K562 (cell line): ENCODE measurements around the gene ATP2B1. TPM values are rescaled to one million over a fixed set of nuclear protein-coding genes. Genes with fewer than 3 reads are reported as not detected.

Experiments
- ARID1B ChIP-seq: fragments of 450-650 bp; IDR thresholded peaks from 2 replicates; pipeline ENCODE4 v1.6.1; 2016; ENCODE audit warnings: antibody characterized with exemption, mild to moderate bottlenecking, inconsistent platforms
- ARNT ChIP-seq, 2 experiments: fragments of 450-650 bp; IDR thresholded peaks; 2 replicates each; pipeline ENCODE4 v1.6.1; 2016; ENCODE audit warnings: mild to moderate bottlenecking in 1 of 2
- BCOR ChIP-seq: fragments of 450-650 bp; IDR thresholded peaks from 2 replicates; pipeline ENCODE4 v1.6.1; 2016
- BRD9 ChIP-seq: fragments of 450-650 bp; IDR thresholded peaks from 2 replicates; pipeline ENCODE4 v1.6.1; 2018; ENCODE audit warnings: low read depth; ENCODE audit not compliant: partially characterized antibody
- BRF1 ChIP-seq: IDR thresholded peaks from 3 replicates; pipeline ENCODE4 v1.6.1; 2011; ENCODE audit warnings: borderline replicate concordance, mild to moderate bottlenecking; ENCODE audit not compliant: insufficient read length; ENCODE audit errors: extremely low read depth
- CTBP1 ChIP-seq: fragments of 450-650 bp; IDR thresholded peaks from 2 replicates; pipeline ENCODE4 v1.6.1; 2016; ENCODE audit warnings: borderline replicate concordance
- DPF2 ChIP-seq: fragments of 450-650 bp; IDR thresholded peaks from 2 replicates; pipeline ENCODE4 v1.6.1; 2016
- FOXA3 ChIP-seq, 2 experiments: fragments of 450-650 bp in 1 of 2; sonication (generic) in 1 of 2; formaldehyde crosslinking; IDR thresholded peaks in 1 of 2; conservative IDR thresholded peaks in 1 of 2; 2 replicates each; pipeline versions ENCODE4 v1.4.0 to v1.8.0; 2020 to 2022; ENCODE audit warnings: mild to moderate bottlenecking in 2 of 2, missing genetic modification reagents in 1 of 2
- GABPA ChIP-seq: fragments of 200-800 bp; sonication (Bioruptor generic); conservative IDR thresholded peaks from 2 replicates; pipeline ENCODE4 v1.6.1; 2016; ENCODE audit warnings: low read depth, missing genetic modification characterization, missing compliant biosample characterization
- MAFF ChIP-seq: IDR thresholded peaks from 2 replicates; pipeline ENCODE4 v1.6.1; 2012; ENCODE audit warnings: low read length, improper control_type of control experiment
- MAFG ChIP-seq: fragments of 450-650 bp; conservative IDR thresholded peaks from 2 replicates; pipeline ENCODE4 v1.6.1; 2016; ENCODE audit warnings: missing genetic modification characterization, missing compliant biosample characterization
- MTA3 ChIP-seq: fragments of 450-650 bp; formaldehyde crosslinking; IDR thresholded peaks from 2 replicates; pipeline ENCODE4 v1.6.1; 2017; ENCODE audit warnings: mild to moderate bottlenecking, borderline replicate concordance
- NFIC ChIP-seq: fragments of 450-650 bp; IDR thresholded peaks from 2 replicates; pipeline ENCODE4 v1.6.1; 2017; ENCODE audit warnings: mild to moderate bottlenecking, inconsistent platforms
- NR2C2 ChIP-seq, 2 experiments: fragments of 200-800 bp in 1 of 2; sonication (Bioruptor generic) in 1 of 2; sonication (generic) in 1 of 2; formaldehyde crosslinking in 1 of 2; IDR thresholded peaks; 2 replicates each; pipeline versions ENCODE4 v1.6.1 to v1.8.0; 2016 to 2022; ENCODE audit warnings: mild to moderate bottlenecking in 1 of 2, missing compliant biosample characterization in 1 of 2, missing genetic modification characterization in 1 of 2, missing genetic modification reagents in 1 of 2
- SOX6 ChIP-seq: fragments of 450-650 bp; IDR thresholded peaks from 2 replicates; pipeline ENCODE4 v1.6.1; 2014; ENCODE audit warnings: mild to moderate bottlenecking
- ZKSCAN1 ChIP-seq: fragments of 150-350 bp; IDR thresholded peaks from 2 replicates; pipeline ENCODE4 v1.6.1; 2016; ENCODE audit warnings: low read depth, low read length
- ZSCAN29 ChIP-seq: fragments of 450-650 bp; IDR thresholded peaks from 2 replicates; pipeline ENCODE4 v1.6.1; 2017
- polyA plus RNA-seq, 8 experiments: library from polyadenylated mRNA; depleted of rRNA in 4 of 8; stranded (reverse) in 5 of 8; unstranded in 3 of 8; fragments of >200 nt; fragmentation: Nextera tagmentation in 2 of 8; fragmentation: Illumina TruSeq in 1 of 8; extraction: Ambion mirVana in 2 of 8; extraction: Trizol in 1 of 8; gene quantifications; 2 replicates each; pipeline versions ENCODE4 v1.2.1 to v1.2.3, GENCODE V29; 2011 to 2014; ENCODE audit warnings: inconsistent platforms in 1 of 8, missing spikeins in 1 of 8
- total RNA-seq, 7 experiments: library from RNA; depleted of rRNA in 6 of 7; stranded (reverse); fragments of >200 nt in 6 of 7; fragmentation: Illumina TruSeq in 2 of 7; extraction: Trizol in 2 of 7; gene quantifications; 2 replicates each; pipeline versions ENCODE4 v1.2.1 to v1.2.3, GENCODE V29; 2011 to 2021; ENCODE audit warnings: low replicate concordance in 1 of 7
- TF ChIP-seq, protein P1 (sequence below): fragments of 450-650 bp; IDR thresholded peaks from 2 replicates; pipeline ENCODE4 v1.6.1; 2014; ENCODE audit warnings: low read depth, mild to moderate bottlenecking, moderate library complexity, borderline replicate concordance

ATP2B1 gene
- total and polyA plus RNA-seq, 9 of the 15 experiments (the other 6 are each of a cell fraction or from before 2014, with no cell fraction given): 8.6 to 39.0 (median 27.8) TPM

DNA sequence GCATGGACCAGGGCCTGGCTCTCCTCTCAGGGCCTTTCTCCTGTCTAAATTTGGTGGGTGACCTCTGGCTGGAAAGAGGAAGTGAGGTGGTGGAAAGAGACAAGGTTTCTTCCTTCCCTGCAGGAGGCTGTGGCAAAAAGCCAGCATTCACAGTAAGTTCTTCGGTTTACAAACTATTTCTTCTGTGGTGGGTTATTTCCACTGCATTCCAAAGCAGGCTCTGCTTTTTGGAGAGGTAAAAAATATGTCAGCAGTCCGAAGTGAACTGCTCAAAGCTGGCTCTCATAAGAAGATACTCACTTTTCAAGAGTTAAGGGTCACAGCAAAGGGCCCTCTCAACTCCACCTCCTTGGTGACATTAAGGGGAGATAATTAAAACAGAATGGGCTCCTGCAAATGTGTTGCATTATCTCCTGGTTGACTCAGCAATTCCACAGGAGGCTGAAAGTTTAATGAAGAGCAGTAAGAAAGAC lies 133.9 kb downstream of the ATP2B1 start (continued):
- TF ChIP-seq SOX6 (peak; percentile 70; the same call in 1 of the 2 replicates), ZKSCAN1 (no peak), ARID1B (peak; percentile 80), MAFF (peak; percentile 93), CTBP1 (peak; percentile 67), BRF1 (no peak), DPF2 (peak; percentile 93), ARNT (IDR thresholded peaks at IDR 0.05) (peak; percentile 15 to 51; a peak in 1 of 4 replicates), ZSCAN29 (peak; percentile 60; the same call in 1 of the 2 replicates), BRD9 (peak; percentile 63), FOXA3 (CRISPR knock-in tag; conservative IDR thresholded peaks at IDR 0.05 in 1 of 2, IDR thresholded peaks at IDR 0.05 in 1 of 2) (no peak), MAFG (peak; percentile 90), GABPA (peak; percentile 79), NR2C2 (CRISPR knock-in tag; IDR thresholded peaks at IDR 0.05) (no peak), NR2C2 (tag; IDR thresholded peaks at IDR 0.05) (peak; percentile 94), BCOR (0 out of 2 replicates have a peak, but pooled peaks have one; percentile 13), MTA3 (peak; percentile 84), NFIC (peak; percentile 95)
- TF ChIP-seq, protein P1, sequence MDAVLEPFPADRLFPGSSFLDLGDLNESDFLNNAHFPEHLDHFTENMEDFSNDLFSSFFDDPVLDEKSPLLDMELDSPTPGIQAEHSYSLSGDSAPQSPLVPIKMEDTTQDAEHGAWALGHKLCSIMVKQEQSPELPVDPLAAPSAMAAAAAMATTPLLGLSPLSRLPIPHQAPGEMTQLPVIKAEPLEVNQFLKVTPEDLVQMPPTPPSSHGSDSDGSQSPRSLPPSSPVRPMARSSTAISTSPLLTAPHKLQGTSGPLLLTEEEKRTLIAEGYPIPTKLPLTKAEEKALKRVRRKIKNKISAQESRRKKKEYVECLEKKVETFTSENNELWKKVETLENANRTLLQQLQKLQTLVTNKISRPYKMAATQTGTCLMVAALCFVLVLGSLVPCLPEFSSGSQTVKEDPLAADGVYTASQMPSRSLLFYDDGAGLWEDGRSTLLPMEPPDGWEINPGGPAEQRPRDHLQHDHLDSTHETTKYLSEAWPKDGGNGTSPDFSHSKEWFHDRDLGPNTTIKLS: peak; percentile 28; the same call in 1 of the 2 replicates
